Glomerular visceral epithelial cell (primary cell): ENCODE data around the gene WWOX.
"Not testable (repeated sequence)": the region's sequence is repeated elsewhere in the genome, so short reads cannot be mapped to it uniquely, and the experiment has no call there.

Experiments used
- DNase-seq: peaks from one replicate; pipeline ENCODE4 v3.0.0-alpha.2; 2016; ENCODE audit errors: extremely low spot score

WWOX gene

GRCh38 chr16:78576941-78577340 lies 477.5 kb downstream of the WWOX start:
- no peak for DNase-seq

- DNase-seq: no peak
Measured at GRCh38 chr16:78577630-78578029, 478.2 kb downstream of the WWOX start.

GRCh38 chr16:78579020-78579419 lies 479.6 kb downstream of the WWOX start:
- DNase-seq: no peak

DNA sequence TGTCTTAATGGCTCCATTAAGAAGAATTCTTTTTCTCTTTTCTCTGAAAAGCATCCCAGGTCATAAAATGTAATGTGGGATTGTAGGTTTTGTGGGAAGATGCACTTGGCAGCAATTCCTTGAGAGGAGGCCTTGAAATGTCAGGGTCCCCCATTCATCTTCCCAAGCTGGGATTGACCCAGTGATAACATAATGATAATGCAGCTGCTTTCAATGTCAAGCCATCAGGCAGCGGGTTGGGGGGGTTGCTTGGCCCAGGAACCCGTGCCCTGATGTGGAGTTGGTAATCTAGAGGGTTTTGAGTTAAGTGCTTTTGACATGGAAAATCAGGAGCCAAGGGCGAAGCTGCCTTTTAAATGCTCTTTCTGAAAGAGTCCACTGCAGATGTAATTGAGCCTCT lies 484.0 kb downstream of the WWOX start:
- DNase-seq: no peak

GRCh38 chr16:78584213-78584860 lies 484.9 kb downstream of the WWOX start:
- DNase-seq: no peak

- DNase-seq: no peak
Measured at GRCh38 chr16:78584991-78585390, 485.5 kb downstream of the WWOX start.

- DNase-seq: no peak
Measured at GRCh38 chr16:78589331-78589730, 489.9 kb downstream of the WWOX start.

DNA sequence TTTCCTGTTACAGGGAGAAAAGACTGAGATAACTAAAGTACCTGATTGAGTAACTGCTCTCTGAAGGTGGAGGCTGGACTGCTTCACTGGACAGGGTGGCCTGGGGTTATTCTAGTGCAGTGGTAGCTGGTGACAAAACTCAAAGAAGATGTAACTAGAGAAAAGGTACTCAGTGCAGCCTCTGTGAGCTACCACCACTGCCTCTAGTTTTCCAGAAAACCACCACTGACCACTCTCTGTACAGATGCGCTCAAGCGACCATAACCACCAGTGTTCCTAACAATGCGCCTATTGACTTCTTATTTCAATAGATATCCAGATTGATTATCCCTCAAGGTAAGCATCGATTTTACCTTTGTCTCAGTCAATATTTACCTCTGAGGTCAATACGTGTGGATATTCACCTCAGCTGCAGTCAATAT lies 492.2 kb downstream of the WWOX start:
- DNase-seq: no peak

DNA sequence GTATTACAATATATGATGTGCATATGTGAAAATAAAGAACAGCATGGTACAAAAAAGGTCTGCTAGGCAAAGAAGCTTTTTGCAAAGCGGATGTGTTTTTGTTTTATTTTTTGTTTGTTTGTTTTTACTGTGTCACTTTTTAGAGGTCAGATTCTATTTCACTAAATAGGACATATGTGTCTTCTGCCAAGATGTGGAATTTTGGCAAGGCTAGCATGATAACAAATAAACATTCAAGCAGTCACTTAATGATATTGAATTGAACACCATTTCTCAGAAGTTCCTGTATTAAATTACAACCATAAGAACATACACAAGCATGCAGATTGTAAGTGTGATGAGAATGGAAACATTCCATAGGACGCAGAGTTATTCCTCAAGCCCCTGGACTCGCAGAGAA lies 492.7 kb downstream of the WWOX start:
- no peak for DNase-seq

DNA sequence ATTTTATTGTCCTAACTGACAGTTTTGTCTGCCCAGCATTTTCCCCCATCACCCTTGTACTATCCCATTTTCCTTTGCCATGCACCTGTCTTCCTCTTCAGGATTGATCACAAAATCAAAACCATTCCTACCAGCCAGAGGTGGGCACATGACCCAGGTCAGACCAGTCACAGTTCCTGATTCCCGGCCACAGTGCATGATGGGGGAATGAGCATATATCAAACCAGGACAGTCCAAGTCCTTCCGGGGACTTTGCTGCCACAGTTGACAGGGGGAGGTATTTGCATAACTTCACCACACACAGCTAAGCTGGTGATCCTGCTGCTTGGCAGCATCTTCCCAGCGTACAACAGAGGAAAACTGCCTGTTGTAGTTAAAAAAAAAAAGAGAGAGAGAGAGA lies 493.9 kb downstream of the WWOX start:
- DNase-seq: no peak

GRCh38 chr16:78594191-78594590 lies 494.7 kb downstream of the WWOX start:
- no peak for DNase-seq

GRCh38 chr16:78596348-78596995 lies 497.0 kb downstream of the WWOX start:
- no peak for DNase-seq

GRCh38 chr16:78596996-78597422 lies 497.6 kb downstream of the WWOX start:
- no peak for DNase-seq

DNA sequence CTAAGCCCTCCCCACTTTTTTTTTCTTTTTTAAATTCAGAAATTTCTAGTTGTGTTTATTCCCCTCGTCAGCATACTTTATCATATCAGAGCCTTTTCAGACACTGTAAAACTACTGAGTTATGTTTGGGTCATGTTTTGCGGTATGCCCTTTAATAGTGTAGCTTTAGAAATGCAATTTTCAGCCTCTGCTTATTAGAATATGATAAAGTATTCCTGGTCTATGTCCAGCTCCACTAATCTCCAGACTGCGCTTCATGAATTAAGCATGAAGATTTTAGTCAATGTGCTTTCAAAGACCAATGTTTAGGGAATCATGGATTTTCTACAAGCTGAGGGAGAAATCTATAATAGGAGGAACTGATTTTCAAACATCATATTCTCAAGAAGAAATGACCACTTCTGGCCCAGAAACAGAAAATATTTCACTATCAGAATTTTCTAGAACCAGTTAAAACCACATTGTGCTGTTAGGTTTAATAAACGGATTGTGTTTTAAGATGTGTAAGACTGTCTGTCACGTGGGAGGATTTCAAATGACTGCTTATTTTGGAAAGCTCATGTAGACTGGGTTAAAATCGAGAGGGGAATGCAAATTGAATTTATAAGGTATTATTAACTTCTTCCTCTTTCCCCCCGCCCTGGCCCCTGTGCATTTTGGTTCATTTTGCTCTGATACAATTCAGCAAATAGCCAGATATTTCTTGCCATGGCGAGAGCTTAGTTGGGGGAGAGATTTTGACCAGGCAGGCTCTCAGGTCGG lies 498.5 kb downstream of the WWOX start:
- no peak for DNase-seq

DNA sequence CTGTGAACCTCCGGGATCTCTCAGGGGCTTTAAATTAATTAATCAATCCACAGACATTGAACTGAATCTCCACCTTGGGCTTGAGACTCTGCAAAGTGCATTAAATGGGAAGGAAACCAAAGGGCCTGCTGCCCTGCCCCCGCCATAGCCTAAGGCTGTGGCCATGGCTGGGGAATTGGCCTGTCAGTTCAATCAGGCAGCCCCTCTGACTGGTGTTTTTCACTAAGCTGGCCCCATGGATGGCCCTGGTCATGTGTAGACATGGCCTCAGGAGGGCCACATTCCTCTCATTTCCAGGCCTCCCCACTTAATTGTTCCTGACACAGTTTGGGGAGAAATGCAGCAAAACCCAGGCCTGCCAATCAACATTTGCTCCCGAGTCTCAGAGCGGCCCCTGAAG lies 499.8 kb downstream of the WWOX start:
- no peak for DNase-seq

- DNase-seq: not testable (repeated sequence)
Measured at GRCh38 chr16:78604423-78605062, 505.1 kb downstream of the WWOX start.

- DNase-seq: no peak
Measured at GRCh38 chr16:78605548-78606101, 506.2 kb downstream of the WWOX start.

DNA sequence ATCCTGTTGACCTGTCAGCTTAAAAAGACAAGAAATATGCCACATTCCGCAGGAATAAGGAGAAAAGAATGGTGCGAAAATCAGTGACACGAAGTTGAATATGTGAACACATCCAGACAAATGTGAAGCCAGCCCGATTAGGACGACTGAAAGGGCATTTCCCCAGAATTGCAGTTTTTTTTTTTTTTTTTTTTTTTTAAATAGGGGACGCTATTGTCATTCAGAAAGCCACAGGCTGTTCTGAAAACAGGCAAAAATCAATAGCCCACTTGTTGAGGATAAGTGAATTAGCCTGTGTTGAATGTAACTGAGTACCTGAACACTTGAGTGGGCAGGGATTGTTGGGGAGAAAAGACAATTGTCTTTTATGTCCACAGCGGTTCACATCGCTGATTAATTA lies 507.1 kb downstream of the WWOX start:
- DNase-seq: no peak

DNA sequence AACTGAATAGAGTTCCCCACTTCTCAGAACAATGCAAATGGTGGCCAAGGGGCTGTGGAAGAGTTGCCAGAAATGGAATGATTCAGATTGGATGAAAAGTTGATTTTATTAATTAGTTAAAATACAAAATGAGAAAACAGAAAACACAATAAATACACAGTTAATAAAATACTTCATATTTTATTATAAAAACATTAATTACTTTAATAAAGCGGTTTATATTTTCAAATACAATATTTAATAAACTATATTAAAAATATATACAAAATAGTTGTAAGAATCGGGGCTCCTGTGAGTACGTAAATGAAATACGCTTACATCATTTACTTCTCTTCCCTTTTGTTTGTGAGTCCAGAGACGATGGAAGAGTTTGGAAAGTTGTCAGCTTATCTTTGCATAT lies 507.6 kb downstream of the WWOX start:
- no peak for DNase-seq

GRCh38 chr16:78607465-78607864 lies 508.0 kb downstream of the WWOX start:
- no peak for DNase-seq

DNA sequence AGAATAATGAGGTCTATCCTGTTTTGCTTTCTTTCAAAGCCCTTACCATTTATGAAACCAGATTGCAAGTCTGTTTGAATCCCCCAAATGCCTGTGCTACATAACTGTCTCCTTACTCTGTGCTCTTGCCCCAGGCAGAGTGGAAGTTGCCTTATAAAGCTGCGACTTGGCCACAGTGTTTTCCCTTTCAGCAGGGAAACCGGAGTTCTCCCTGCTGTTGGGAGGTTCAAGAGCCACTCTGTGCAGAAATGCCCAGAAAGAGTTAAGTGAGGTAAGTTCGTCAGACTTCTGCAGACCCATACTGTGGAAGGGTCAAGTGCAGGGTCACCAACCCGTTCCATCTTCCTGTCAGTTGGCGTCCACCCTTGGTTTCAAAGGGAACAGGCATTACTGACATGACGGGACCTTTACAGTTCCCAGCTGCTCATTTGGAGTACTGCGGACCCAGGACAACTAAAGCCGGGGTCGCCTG lies 508.9 kb downstream of the WWOX start:
- DNase-seq: no peak
